Diencephalon (tissue), 1 donor: ENCODE results near the gene UBTFL1. TPM values are rescaled to one million over a fixed set of nuclear protein-coding genes. Genes with fewer than 3 reads are reported as not detected.

ENCODE experiments used
- small RNA-seq: library from RNA; depleted of rRNA; stranded (forward); fragments of <200 nt; gene quantifications from one replicate; pipeline ENCODE3, GENCODE V24; 2014
- total RNA-seq: library from RNA; depleted of rRNA; stranded (reverse); fragments of >200 nt; gene quantifications from one replicate; pipeline ENCODE4 v1.2.3, GENCODE V29; 2014

UBTFL1 gene, protein sequence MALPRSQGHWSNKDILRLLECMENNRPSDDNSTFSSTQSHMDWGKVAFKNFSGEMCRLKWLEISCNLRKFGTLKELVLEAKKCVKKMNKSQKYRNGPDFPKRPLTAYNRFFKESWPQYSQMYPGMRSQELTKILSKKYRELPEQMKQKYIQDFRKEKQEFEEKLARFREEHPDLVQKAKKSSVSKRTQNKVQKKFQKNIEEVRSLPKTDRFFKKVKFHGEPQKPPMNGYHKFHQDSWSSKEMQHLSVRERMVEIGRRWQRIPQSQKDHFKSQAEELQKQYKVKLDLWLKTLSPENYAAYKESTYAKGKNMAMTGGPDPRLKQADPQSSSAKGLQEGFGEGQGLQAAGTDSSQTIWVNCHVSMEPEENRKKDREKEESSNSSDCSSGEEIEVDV
- not detected for total RNA-seq

DNA sequence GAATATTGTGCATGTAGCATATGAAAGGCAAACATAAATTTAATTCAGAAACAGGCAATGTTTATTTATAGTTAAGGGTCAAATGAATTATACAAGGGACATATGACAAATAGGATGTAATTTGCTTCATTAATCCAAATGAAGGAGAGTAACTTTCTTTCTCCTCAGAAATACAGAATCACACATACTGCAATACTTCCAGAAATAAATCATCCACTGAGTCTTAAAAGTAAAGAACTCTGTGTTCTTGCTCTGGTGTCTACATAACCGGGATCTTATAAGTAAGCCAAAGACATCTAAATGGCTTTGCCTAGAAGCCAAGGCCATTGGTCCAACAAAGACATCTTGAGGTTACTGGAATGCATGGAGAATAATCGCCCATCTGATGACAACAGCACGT, at the start of gene UBTFL1:
TSS of gene UBTFL1 (plus strand) at position 301 of the 400 bp plus-strand sequence. CDS start at position 301, 0 bp downstream.

GRCh38 chr11:90134478-90135003, 48.8 kb downstream of the UBTFL1 start, which contains the start of gene NAALAD2:
NAALAD2 (plus strand) TSS chr11:90134663; CDS start chr11:90134759, 96 bp downstream.

Small RNA genes lying within 50 kb of the gene (small RNA-seq; reads per million reads assigned to genes)
- gene AP000827.1 (not detected), gene RF00275 (not detected)

Other genes with a start within 250 kb of the UBTFL1 start
- gene TRIM64B, start 207.5 kb upstream of the UBTFL1 start, total RNA-seq: not detected
- not detected for gene TRIM49D1, start 163.7 kb upstream of the UBTFL1 start, total RNA-seq
- gene TRIM49D2, start 161.9 kb upstream of the UBTFL1 start, total RNA-seq: not detected
- gene TRIM64, start 119.9 kb upstream of the UBTFL1 start, total RNA-seq: not detected
- gene TRIM49C, start 54.8 kb upstream of the UBTFL1 start, total RNA-seq: not detected
- gene NAALAD2, start 48.7 kb downstream of the UBTFL1 start, total RNA-seq: 16.8 TPM
- 62.5 TPM for gene CHORDC1, start 137.1 kb downstream of the UBTFL1 start, total RNA-seq